ENCODE results near the gene FGF9. TPM values are rescaled to one million over a fixed set of nuclear protein-coding genes. Genes with fewer than 3 reads are reported as not detected.

The FGF9 gene
- total and polyA plus RNA-seq, 2 experiments from 2014 or later: 0.65 to 0.75 TPM

DNA sequence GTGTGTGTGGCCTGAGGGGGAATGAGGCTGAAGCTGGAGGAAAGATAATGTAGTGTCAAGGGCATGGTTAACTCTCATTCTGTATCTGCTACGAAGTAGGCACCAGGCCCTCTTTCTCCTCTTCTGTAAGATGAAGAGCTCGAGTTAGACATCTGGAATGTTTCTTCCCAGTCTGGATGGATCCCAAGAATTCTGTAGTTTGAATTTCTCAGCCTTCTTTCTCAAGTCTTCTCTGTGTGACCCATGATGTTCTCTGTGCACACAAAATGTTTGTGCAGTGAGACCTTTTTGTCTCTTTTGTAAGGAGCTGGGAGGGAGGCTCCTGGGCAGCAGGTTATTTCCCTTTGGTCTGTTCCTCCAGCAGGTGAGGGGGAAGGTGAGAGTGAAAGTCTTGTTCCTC, 13.7 kb downstream of the FGF9 start:
- Histone ChIP-seq H3K4me1 (ENCODE audit: insufficient read depth) (peaks cover 26% of the 10 kb centered on the region), H3K79me2 (ENCODE audit: insufficient read depth) (no peaks in the 10 kb centered on the region), H3K9me3 (ENCODE audit: low read depth) (no peaks in the 10 kb centered on the region), H3K9ac (no peak overlapping the region), H3K36me3 (ENCODE audit: low read depth) (no peaks in the 10 kb centered on the region), H3K4me3 (no peak overlapping the region), H3K27ac (no peak overlapping the region), H3K27me3 (replicated peaks; ENCODE audit: insufficient read depth) (peaks cover 17% of the 10 kb centered on the region; the same call in 1 of the 2 replicates), H4K20me1 (ENCODE audit: insufficient read depth) (no peaks in the 10 kb centered on the region), H3F3A (ENCODE audit: insufficient read depth) (peaks cover 16% of the 10 kb centered on the region), H2AFZ (no peak overlapping the region), H3K4me2 (ENCODE audit: unreplicated experiment) (no peak overlapping the region), H3K9me2 (ENCODE audit: insufficient read depth) (no peaks in the 10 kb centered on the region)
- peak; percentile 54 for DNase-seq
- WGBS, 2 experiments (ENCODE audit: low coverage in 1 of 2, low lambda C conversion rate in 2 of 2, missing lambda C conversion rate in 2 of 2): 6 to 12% methylated on average over 2 of the region's 2 CpGs
- no peak for TF ChIP-seq EZH2phosphoT487 (IDR thresholded peaks at IDR 0.05; ENCODE audit: insufficient read depth, low read depth)
- no peak for TF ChIP-seq EZH2 (IDR thresholded peaks at IDR 0.05; ENCODE audit: insufficient read depth, poor library complexity, severe bottlenecking)
- in situ Hi-C loops (cut with MboI): no loop called here

GRCh38 chr13:21685485-21686064, 14.7 kb downstream of the FGF9 start:
- no peak overlapping the region for H3K27ac ChIP-seq
- H3K9ac ChIP-seq: no peak overlapping the region
- TF ChIP-seq EZH2phosphoT487 (IDR thresholded peaks at IDR 0.05; ENCODE audit: insufficient read depth, low read depth): no peak
- no peak for TF ChIP-seq EZH2 (IDR thresholded peaks at IDR 0.05; ENCODE audit: insufficient read depth, poor library complexity, severe bottlenecking)
- H2AFZ ChIP-seq: no peak overlapping the region
- peaks cover 16% of the 10 kb centered on the region for H3F3A ChIP-seq (ENCODE audit: insufficient read depth)
- peaks cover 26% of the 10 kb centered on the region for H3K4me1 ChIP-seq (ENCODE audit: insufficient read depth)
- no peak overlapping the region for H3K4me2 ChIP-seq (ENCODE audit: unreplicated experiment)
- DNase-seq: no peak
- no peaks in the 10 kb centered on the region for H3K36me3 ChIP-seq (ENCODE audit: low read depth)
- no peaks in the 10 kb centered on the region for H3K79me2 ChIP-seq (ENCODE audit: insufficient read depth)
- H4K20me1 ChIP-seq (ENCODE audit: insufficient read depth): no peaks in the 10 kb centered on the region
- no peaks in the 10 kb centered on the region for H3K9me3 ChIP-seq (ENCODE audit: low read depth)
- no peaks in the 10 kb centered on the region for H3K9me2 ChIP-seq (ENCODE audit: insufficient read depth)
- H3K27me3 ChIP-seq (replicated peaks; ENCODE audit: insufficient read depth): peaks cover 14% of the 10 kb centered on the region; the same call in 1 of the 2 replicates
- no peak overlapping the region for H3K4me3 ChIP-seq
- in situ Hi-C loops (cut with MboI): no loop called here
- WGBS, 2 experiments (ENCODE audit: low coverage in 1 of 2, low lambda C conversion rate in 2 of 2, missing lambda C conversion rate in 2 of 2): 78 to 80% methylated on average over 7 of the region's 7 CpGs

DNA sequence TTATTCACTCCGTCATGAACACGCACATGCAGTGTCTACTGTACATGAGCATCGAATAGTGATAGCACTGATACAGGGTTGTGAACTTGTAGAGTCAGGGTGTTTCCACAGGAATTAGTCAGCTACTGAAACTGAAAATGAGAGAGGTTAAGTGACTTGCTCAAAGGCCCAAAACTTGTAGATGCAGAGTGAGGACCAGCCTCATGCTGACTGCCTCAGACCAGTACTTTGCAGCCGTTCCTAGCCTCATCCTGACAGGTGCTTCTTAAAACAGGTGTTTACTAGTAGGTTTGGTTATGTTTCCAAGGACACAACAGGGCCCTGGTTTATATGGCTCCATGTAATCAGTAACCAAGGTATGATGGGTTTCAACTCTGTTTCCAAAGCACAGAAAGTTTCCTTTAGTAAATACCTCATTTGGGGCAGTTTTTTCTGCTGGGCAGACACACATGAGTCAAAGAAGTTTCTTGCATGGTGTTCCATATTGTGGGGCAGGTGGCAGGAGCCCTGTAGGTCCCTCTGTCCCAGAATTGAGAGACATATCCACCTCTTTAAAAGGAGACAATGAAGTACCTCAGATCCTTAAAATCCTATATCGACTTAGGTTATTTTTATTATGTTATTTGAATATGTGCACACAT, 16.0 kb downstream of the FGF9 start:
- Histone ChIP-seq H4K20me1 (ENCODE audit: insufficient read depth) (no peaks in the 10 kb centered on the region), H3K4me3 (no peak overlapping the region), H3K27me3 (replicated peaks; ENCODE audit: insufficient read depth) (peaks cover 12% of the 10 kb centered on the region; the same call in 1 of the 2 replicates), H3K4me2 (ENCODE audit: unreplicated experiment) (no peak overlapping the region), H3K79me2 (ENCODE audit: insufficient read depth) (no peaks in the 10 kb centered on the region), H3K4me1 (ENCODE audit: insufficient read depth) (peaks cover 26% of the 10 kb centered on the region), H3K27ac (no peak overlapping the region), H3F3A (ENCODE audit: insufficient read depth) (peaks cover 16% of the 10 kb centered on the region), H3K9me2 (ENCODE audit: insufficient read depth) (no peaks in the 10 kb centered on the region), H3K36me3 (ENCODE audit: low read depth) (no peaks in the 10 kb centered on the region), H2AFZ (no peak overlapping the region), H3K9me3 (ENCODE audit: low read depth) (no peaks in the 10 kb centered on the region), H3K9ac (no peak overlapping the region)
- DNase-seq: no peak
- WGBS, 2 experiments (ENCODE audit: low coverage in 1 of 2, low lambda C conversion rate in 2 of 2, missing lambda C conversion rate in 2 of 2): 85 to 86% methylated on average over 5 of the region's 5 CpGs
- TF ChIP-seq EZH2phosphoT487 (IDR thresholded peaks at IDR 0.05; ENCODE audit: insufficient read depth, low read depth) (no peak), EZH2 (IDR thresholded peaks at IDR 0.05; ENCODE audit: insufficient read depth, poor library complexity, severe bottlenecking) (no peak)
- in situ Hi-C loops (cut with MboI): no loop called here

GRCh38 chr13:21688056-21688455, 17.2 kb downstream of the FGF9 start:
- 68 to 72% methylated on average over 8 of the region's 8 CpGs for WGBS, 2 experiments (ENCODE audit: low coverage in 1 of 2, low lambda C conversion rate in 2 of 2, missing lambda C conversion rate in 2 of 2)
- no peak for DNase-seq
- no peak overlapping the region for H2AFZ ChIP-seq
- peaks cover 20% of the 10 kb centered on the region for H3K4me1 ChIP-seq (ENCODE audit: insufficient read depth)
- no peak overlapping the region for H3K4me3 ChIP-seq
- in situ Hi-C loops (cut with MboI): no loop called here
- H3K9me2 ChIP-seq (ENCODE audit: insufficient read depth): no peaks in the 10 kb centered on the region
- H4K20me1 ChIP-seq (ENCODE audit: insufficient read depth): no peaks in the 10 kb centered on the region
- H3K36me3 ChIP-seq (ENCODE audit: low read depth): no peaks in the 10 kb centered on the region
- no peak overlapping the region for H3K4me2 ChIP-seq (ENCODE audit: unreplicated experiment)
- H3K9ac ChIP-seq: no peak overlapping the region
- H3K27ac ChIP-seq: no peak overlapping the region
- no peak for TF ChIP-seq EZH2 (IDR thresholded peaks at IDR 0.05; ENCODE audit: insufficient read depth, poor library complexity, severe bottlenecking)
- no peak for TF ChIP-seq EZH2phosphoT487 (IDR thresholded peaks at IDR 0.05; ENCODE audit: insufficient read depth, low read depth)
- H3F3A ChIP-seq (ENCODE audit: insufficient read depth): peaks cover 9% of the 10 kb centered on the region
- peaks cover 12% of the 10 kb centered on the region; the same call in 1 of the 2 replicates for H3K27me3 ChIP-seq (replicated peaks; ENCODE audit: insufficient read depth)
- H3K79me2 ChIP-seq (ENCODE audit: insufficient read depth): no peaks in the 10 kb centered on the region
- H3K9me3 ChIP-seq (ENCODE audit: low read depth): no peaks in the 10 kb centered on the region

Data from GM23248 (cell line).